ENCODE data around the gene CLTB. TPM values are rescaled to one million over a fixed set of nuclear protein-coding genes. Genes with fewer than 3 reads are reported as not detected.

CLTB gene
- total and polyA plus RNA-seq, 10 of the 15 experiments (the other 5 are each of a cell fraction or from before 2014, with no cell fraction given) = 1.6 to 52.8 (median 36.9) TPM

DNA sequence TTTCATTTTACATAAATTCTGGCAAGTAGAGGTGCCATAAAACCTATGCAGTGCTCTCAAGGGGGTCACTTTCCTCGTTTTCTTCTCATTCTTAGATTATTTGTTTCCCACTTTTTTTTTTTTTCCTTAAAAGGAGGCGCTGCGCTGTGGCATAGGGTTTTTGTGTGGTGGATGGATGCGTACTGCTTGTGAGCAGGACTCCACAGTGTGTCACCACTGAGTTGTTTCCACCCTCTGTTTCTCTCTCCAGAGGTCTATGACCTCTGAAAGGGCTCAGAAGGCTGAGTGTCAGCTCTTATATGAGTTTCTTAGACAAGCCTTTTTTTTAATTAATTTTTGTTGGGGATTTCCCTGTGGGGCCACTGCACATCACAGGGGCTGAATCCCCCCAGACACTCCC is 13.6 kb upstream of the CLTB start (continued):
- TF ChIP-seq, protein P1, sequence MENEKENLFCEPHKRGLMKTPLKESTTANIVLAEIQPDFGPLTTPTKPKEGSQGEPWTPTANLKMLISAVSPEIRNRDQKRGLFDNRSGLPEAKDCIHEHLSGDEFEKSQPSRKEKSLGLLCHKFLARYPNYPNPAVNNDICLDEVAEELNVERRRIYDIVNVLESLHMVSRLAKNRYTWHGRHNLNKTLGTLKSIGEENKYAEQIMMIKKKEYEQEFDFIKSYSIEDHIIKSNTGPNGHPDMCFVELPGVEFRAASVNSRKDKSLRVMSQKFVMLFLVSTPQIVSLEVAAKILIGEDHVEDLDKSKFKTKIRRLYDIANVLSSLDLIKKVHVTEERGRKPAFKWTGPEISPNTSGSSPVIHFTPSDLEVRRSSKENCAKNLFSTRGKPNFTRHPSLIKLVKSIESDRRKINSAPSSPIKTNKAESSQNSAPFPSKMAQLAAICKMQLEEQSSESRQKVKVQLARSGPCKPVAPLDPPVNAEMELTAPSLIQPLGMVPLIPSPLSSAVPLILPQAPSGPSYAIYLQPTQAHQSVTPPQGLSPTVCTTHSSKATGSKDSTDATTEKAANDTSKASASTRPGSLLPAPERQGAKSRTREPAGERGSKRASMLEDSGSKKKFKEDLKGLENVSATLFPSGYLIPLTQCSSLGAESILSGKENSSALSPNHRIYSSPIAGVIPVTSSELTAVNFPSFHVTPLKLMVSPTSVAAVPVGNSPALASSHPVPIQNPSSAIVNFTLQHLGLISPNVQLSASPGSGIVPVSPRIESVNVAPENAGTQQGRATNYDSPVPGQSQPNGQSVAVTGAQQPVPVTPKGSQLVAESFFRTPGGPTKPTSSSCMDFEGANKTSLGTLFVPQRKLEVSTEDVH (IDR thresholded peaks at IDR 0.05; ENCODE audit: low read depth, partially characterized antibody) = no peak
- TF ChIP-seq CHD4 (IDR thresholded peaks at IDR 0.05) (no peak), GATAD2B (conservative IDR thresholded peaks at IDR 0.05; ENCODE audit: low read depth) (no peak), ZZZ3 (IDR thresholded peaks at IDR 0.05; ENCODE audit: control insufficient read depth, insufficient read length, low read depth) (no peak), EP300 (IDR thresholded peaks at IDR 0.05; ENCODE audit: borderline replicate concordance in 1 of 2, control insufficient read depth in 1 of 2, low read depth in 2 of 2, low read length in 2 of 2) (no peak), EED (IDR thresholded peaks at IDR 0.05; ENCODE audit: low read depth) (no peak), TCF7 (IDR thresholded peaks at IDR 0.05; ENCODE audit: borderline replicate concordance) (no peak), JUND (IDR thresholded peaks at IDR 0.05; ENCODE audit: low read depth, low read length) (no peak), SRF (IDR thresholded peaks at IDR 0.05; ENCODE audit: low read depth in 2 of 2, low read length in 2 of 2) (no peak)
- TF ChIP-seq, protein P2, sequence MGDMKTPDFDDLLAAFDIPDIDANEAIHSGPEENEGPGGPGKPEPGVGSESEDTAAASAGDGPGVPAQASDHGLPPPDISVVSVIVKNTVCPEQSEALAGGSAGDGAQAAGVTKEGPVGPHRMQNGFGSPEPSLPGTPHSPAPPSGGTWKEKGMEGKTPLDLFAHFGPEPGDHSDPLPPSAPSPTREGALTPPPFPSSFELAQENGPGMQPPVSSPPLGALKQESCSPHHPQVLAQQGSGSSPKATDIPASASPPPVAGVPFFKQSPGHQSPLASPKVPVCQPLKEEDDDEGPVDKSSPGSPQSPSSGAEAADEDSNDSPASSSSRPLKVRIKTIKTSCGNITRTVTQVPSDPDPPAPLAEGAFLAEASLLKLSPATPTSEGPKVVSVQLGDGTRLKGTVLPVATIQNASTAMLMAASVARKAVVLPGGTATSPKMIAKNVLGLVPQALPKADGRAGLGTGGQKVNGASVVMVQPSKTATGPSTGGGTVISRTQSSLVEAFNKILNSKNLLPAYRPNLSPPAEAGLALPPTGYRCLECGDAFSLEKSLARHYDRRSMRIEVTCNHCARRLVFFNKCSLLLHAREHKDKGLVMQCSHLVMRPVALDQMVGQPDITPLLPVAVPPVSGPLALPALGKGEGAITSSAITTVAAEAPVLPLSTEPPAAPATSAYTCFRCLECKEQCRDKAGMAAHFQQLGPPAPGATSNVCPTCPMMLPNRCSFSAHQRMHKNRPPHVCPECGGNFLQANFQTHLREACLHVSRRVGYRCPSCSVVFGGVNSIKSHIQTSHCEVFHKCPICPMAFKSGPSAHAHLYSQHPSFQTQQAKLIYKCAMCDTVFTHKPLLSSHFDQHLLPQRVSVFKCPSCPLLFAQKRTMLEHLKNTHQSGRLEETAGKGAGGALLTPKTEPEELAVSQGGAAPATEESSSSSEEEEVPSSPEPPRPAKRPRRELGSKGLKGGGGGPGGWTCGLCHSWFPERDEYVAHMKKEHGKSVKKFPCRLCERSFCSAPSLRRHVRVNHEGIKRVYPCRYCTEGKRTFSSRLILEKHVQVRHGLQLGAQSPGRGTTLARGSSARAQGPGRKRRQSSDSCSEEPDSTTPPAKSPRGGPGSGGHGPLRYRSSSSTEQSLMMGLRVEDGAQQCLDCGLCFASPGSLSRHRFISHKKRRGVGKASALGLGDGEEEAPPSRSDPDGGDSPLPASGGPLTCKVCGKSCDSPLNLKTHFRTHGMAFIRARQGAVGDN (IDR thresholded peaks at IDR 0.05) = no peak
- TF ChIP-seq, protein P3, sequence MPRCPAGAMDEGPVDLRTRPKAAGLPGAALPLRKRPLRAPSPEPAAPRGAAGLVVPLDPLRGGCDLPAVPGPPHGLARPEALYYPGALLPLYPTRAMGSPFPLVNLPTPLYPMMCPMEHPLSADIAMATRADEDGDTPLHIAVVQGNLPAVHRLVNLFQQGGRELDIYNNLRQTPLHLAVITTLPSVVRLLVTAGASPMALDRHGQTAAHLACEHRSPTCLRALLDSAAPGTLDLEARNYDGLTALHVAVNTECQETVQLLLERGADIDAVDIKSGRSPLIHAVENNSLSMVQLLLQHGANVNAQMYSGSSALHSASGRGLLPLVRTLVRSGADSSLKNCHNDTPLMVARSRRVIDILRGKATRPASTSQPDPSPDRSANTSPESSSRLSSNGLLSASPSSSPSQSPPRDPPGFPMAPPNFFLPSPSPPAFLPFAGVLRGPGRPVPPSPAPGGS (IDR thresholded peaks at IDR 0.05; ENCODE audit: borderline replicate concordance, insufficient read depth, low read depth, low read length, poor library complexity, severe bottlenecking) = no peak
- TF ChIP-seq, protein P4, sequence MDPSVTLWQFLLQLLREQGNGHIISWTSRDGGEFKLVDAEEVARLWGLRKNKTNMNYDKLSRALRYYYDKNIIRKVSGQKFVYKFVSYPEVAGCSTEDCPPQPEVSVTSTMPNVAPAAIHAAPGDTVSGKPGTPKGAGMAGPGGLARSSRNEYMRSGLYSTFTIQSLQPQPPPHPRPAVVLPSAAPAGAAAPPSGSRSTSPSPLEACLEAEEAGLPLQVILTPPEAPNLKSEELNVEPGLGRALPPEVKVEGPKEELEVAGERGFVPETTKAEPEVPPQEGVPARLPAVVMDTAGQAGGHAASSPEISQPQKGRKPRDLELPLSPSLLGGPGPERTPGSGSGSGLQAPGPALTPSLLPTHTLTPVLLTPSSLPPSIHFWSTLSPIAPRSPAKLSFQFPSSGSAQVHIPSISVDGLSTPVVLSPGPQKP (IDR thresholded peaks at IDR 0.05; ENCODE audit: low read depth, low read length) = no peak

Data from GM12878 (cell line).